ENCODE data around the gene DENND5A. TPM values are rescaled to one million over a fixed set of nuclear protein-coding genes. Genes with fewer than 3 reads are reported as not detected.

Gene DENND5A
- total and polyA plus RNA-seq, 10 of the 15 experiments (the other 5 are each of a cell fraction or from before 2014, with no cell fraction given), result 15.6 to 157 (median 85.1) TPM

DNA sequence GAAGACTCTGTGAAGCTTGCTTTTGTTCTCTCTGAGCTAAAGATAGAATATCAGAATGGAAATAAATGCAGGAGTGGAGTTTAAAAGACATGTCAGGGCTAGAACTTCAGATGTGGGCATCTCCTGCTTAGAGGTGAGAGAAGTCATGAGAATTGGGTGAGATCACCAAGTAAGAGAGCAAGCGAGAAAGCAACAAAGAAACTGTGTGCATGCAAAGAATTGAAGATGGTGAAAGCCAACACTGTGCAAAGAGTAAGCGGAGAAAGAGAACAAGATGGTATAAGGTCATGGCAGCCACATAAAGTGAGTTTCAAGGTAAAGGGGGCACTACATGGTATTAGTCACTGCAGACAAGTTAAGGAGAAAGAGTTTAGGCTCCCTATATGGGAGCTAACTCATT, 116.4 kb downstream of the DENND5A start:
- in situ Hi-C loops (cut with MboI) (no loop called here), intact Hi-C loops (cut with micrococcal nuclease; ENCODE audit: unreplicated experiment) (no loop called here)
- ChIA-PET SMC1A (ENCODE audit: uncharacterized antibody, unreplicated experiment) (interaction anchor here (0.6 to 1.2 kb wide), 4 partner anchors 8 to 250 kb away, joined by 3 to 5 read pairs (median 3); no protein-coding TSS in a partner anchor), RAD21 (ENCODE audit: unreplicated experiment) (interaction anchor here (0.6 kb wide), 1 partner anchor 165 kb away, joined by 3 read pairs; no protein-coding TSS in a partner anchor), POLR2A (interaction anchor here (0.5 kb wide), 1 partner anchor 357 kb away, joined by 4 read pairs; no protein-coding TSS in a partner anchor), CTCF (interaction anchor here (0.5 to 2.9 kb wide), 4 partner anchors 11 to 134 kb away, joined by 3 to 16 read pairs (median 7); no protein-coding TSS in a partner anchor)
- 90% methylated on average over 2 of the region's 2 CpGs for WGBS (ENCODE audit: insufficient coverage, insufficient replicate concordance, low lambda C conversion rate, missing lambda C conversion rate)
- no peak for TF ChIP-seq ZNF207 (IDR thresholded peaks at IDR 0.05; ENCODE audit: borderline replicate concordance)
- TF ChIP-seq STAT1 (conservative IDR thresholded peaks at IDR 0.05), result no peak
- no peak for TF ChIP-seq MAX (IDR thresholded peaks at IDR 0.05; ENCODE audit: low read depth, low read length)
- TF ChIP-seq MYC (IDR thresholded peaks at IDR 0.05; ENCODE audit: insufficient read depth, insufficient read length, insufficient replicate concordance, low read length, severe bottlenecking), result no peak
- Histone ChIP-seq H3K4me3 (no peak overlapping the region), H3K9me3 (replicated peaks; ENCODE audit: control insufficient read depth, insufficient read depth, low read length) (no peaks in the 10 kb centered on the region), H3K4me1 (ENCODE audit: control insufficient read depth, insufficient read depth, low read length) (no peaks in the 10 kb centered on the region), H3K9ac (ENCODE audit: control insufficient read depth, insufficient read depth, low read length) (no peak overlapping the region), H2AFZ (ENCODE audit: control insufficient read depth, low read depth, low read length) (no peak overlapping the region), H3K36me3 (ENCODE audit: control insufficient read depth in 2 of 2, insufficient read depth in 2 of 2, low read length in 1 of 2) (peaks cover 4 to 21% of the 10 kb centered on the region in 2 experiments), H4K20me1 (ENCODE audit: control insufficient read depth, insufficient read depth) (no peaks in the 10 kb centered on the region), H3K27me3 (replicated peaks in 1 of 2; ENCODE audit: control insufficient read depth in 2 of 2, insufficient read depth in 2 of 2, low read length in 1 of 2) (no peaks in the 10 kb centered on the region), H3K27ac (ENCODE audit: control insufficient read depth, insufficient read depth) (no peak overlapping the region), H3K4me2 (ENCODE audit: control insufficient read depth, insufficient read depth) (no peak overlapping the region), H3K79me2 (ENCODE audit: control insufficient read depth, insufficient read depth, low read length) (no peaks in the 10 kb centered on the region)
- BruUV-seq (replicated peaks), result no TSS peak
- no peak for FAIRE-seq
- no peak for DNase-seq (ENCODE audit: low read depth, low spot score)
- ATAC-seq, result no peak

DNA sequence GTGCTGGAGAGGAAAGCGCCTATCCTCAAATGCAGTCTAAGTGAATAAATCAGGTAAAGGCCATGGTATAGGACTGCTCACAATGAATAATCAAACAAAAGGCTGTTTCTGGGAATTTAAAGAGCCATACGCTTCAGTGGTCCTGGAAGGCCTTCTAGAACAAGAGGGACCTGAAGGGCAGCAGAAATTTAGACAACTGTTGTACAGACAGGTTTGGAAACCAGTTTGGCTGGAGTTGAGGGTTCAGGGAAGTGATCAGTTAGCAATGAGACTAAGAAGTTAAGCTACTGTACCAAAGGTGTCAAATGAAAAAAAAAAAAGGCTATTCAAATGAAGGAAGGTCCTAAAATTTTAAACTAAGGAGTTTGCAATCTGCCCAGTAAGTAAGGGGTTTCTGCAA, 117.1 kb downstream of the DENND5A start:
- Histone ChIP-seq H3K4me1 (ENCODE audit: control insufficient read depth, insufficient read depth, low read length) (no peaks in the 10 kb centered on the region), H2AFZ (ENCODE audit: control insufficient read depth, low read depth, low read length) (no peak overlapping the region), H3K4me3 (no peak overlapping the region), H3K36me3 (ENCODE audit: control insufficient read depth in 2 of 2, insufficient read depth in 2 of 2, low read length in 1 of 2) (peaks cover 4 to 21% of the 10 kb centered on the region in 2 experiments), H3K79me2 (ENCODE audit: control insufficient read depth, insufficient read depth, low read length) (no peaks in the 10 kb centered on the region), H4K20me1 (ENCODE audit: control insufficient read depth, insufficient read depth) (no peaks in the 10 kb centered on the region), H3K27ac (ENCODE audit: control insufficient read depth, insufficient read depth) (no peak overlapping the region), H3K9ac (ENCODE audit: control insufficient read depth, insufficient read depth, low read length) (no peak overlapping the region), H3K9me3 (replicated peaks; ENCODE audit: control insufficient read depth, insufficient read depth, low read length) (no peaks in the 10 kb centered on the region), H3K27me3 (replicated peaks in 1 of 2; ENCODE audit: control insufficient read depth in 2 of 2, insufficient read depth in 2 of 2, low read length in 1 of 2) (no peaks in the 10 kb centered on the region), H3K4me2 (ENCODE audit: control insufficient read depth, insufficient read depth) (no peak overlapping the region)
- intact Hi-C loops (cut with micrococcal nuclease; ENCODE audit: unreplicated experiment) (no loop called here), in situ Hi-C loops (cut with MboI) (no loop called here)
- ChIA-PET CTCF (interaction anchor here (0.5 to 2.9 kb wide), 3 partner anchors 11 to 113 kb away, joined by 3 to 16 read pairs (median 3); no protein-coding TSS in a partner anchor), POLR2A (interaction anchor here (0.5 kb wide), 1 partner anchor 358 kb away, joined by 4 read pairs; no protein-coding TSS in a partner anchor), SMC1A (ENCODE audit: uncharacterized antibody, unreplicated experiment) (interaction anchor here (0.6 to 1.2 kb wide), 5 partner anchors 9 to 250 kb away, joined by 3 to 5 read pairs (median 3); no protein-coding TSS in a partner anchor), RAD21 (ENCODE audit: unreplicated experiment) (no interaction called here)
- ATAC-seq, result no peak
- no peak for FAIRE-seq
- DNase-seq (ENCODE audit: low read depth, low spot score), result no peak
- WGBS (ENCODE audit: insufficient coverage, insufficient replicate concordance, low lambda C conversion rate, missing lambda C conversion rate), result 98% methylated on average over 2 of the region's 2 CpGs
- BruUV-seq (replicated peaks), result no TSS peak
- no peak for TF ChIP-seq BRCA1 (IDR thresholded peaks at IDR 0.05; ENCODE audit: low read depth, low read length)
- TF ChIP-seq CREM (IDR thresholded peaks at IDR 0.05; ENCODE audit: low read depth), result no peak
- no peak for TF ChIP-seq BCL3 (IDR thresholded peaks at IDR 0.05; ENCODE audit: borderline replicate concordance, insufficient read depth, low read depth, low read length, poor library complexity, severe bottlenecking)
- TF ChIP-seq ESRRA (IDR thresholded peaks at IDR 0.05; ENCODE audit: low read length), result no peak
- TF ChIP-seq, protein P1, sequence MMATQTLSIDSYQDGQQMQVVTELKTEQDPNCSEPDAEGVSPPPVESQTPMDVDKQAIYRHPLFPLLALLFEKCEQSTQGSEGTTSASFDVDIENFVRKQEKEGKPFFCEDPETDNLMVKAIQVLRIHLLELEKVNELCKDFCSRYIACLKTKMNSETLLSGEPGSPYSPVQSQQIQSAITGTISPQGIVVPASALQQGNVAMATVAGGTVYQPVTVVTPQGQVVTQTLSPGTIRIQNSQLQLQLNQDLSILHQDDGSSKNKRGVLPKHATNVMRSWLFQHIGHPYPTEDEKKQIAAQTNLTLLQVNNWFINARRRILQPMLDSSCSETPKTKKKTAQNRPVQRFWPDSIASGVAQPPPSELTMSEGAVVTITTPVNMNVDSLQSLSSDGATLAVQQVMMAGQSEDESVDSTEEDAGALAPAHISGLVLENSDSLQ (IDR thresholded peaks at IDR 0.05), result no peak
- TF ChIP-seq NKRF (conservative IDR thresholded peaks at IDR 0.05), result no peak
